GM13976 (cell line): ENCODE results near the gene CNOT4.

Experiments
- DNase-seq: peaks from one replicate; pipeline ENCODE4 v3.0.0; 2012; ENCODE audit warnings: low spot score
- in situ Hi-C: fragments of 300-500 bp; cut with MboI; formaldehyde crosslinking; loops from one replicate; pipeline ENCODE4 v1.12.0; 2022; ENCODE audit warnings: low sequenced_read_pairs, mixed read lengths, inconsistent platforms; ENCODE audit not compliant: unreplicated experiment
- TF ChIP-seq, protein P1 (sequence below): IDR thresholded peaks from 2 replicates; pipeline ENCODE4 v1.5.1; 2012; ENCODE audit warnings: borderline replicate concordance, mild to moderate bottlenecking; ENCODE audit not compliant: insufficient read depth; ENCODE audit errors: extremely low read depth, missing control alignments, control extremely low read depth

Gene CNOT4

DNA sequence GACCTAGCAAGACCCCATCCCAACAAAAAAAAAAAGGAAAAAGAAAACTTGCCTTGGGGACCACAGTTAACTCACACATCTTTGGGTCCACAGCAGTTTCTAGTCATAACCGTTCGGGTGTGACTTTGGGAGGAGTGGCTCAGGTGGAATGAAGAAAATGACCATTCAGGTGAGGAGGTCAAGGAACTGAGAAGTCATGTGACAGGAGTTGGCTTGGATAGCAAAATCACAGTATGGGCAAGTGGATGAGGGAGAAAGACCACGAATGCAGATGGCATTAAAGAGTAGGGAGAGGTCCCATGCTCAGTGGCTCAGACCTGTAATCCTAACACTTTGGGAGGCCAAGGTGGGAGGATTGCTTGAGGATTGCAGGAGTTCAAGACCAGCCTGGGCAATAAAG is 17.1 kb upstream of the CNOT4 start:
- TF ChIP-seq, protein P1, sequence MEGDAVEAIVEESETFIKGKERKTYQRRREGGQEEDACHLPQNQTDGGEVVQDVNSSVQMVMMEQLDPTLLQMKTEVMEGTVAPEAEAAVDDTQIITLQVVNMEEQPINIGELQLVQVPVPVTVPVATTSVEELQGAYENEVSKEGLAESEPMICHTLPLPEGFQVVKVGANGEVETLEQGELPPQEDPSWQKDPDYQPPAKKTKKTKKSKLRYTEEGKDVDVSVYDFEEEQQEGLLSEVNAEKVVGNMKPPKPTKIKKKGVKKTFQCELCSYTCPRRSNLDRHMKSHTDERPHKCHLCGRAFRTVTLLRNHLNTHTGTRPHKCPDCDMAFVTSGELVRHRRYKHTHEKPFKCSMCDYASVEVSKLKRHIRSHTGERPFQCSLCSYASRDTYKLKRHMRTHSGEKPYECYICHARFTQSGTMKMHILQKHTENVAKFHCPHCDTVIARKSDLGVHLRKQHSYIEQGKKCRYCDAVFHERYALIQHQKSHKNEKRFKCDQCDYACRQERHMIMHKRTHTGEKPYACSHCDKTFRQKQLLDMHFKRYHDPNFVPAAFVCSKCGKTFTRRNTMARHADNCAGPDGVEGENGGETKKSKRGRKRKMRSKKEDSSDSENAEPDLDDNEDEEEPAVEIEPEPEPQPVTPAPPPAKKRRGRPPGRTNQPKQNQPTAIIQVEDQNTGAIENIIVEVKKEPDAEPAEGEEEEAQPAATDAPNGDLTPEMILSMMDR, result no peak
- DNase-seq, result no peak
- in situ Hi-C loops, result no loop called here

DNA sequence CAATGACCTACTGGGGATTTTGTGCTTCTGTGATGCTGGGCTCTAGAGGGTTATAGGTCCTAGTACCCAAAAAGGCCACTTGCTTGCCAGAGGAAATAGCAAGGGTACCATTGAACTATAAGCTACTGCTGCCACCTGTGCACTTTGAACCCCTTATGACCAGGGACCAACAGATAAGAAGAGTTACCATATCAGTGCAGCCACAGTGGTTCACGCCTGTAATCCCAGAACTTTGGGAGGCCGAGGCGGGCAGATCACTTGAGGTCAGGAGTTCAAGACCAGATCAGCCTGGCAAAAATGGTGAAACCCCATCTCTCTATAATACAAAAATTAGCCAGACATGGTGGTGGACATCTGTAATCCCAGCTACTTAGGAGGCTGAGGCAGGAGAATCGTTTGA is 15.5 kb upstream of the CNOT4 start:
- in situ Hi-C loops, result no loop called here
- TF ChIP-seq, protein P1, result no peak
- DNase-seq, result no peak

DNA sequence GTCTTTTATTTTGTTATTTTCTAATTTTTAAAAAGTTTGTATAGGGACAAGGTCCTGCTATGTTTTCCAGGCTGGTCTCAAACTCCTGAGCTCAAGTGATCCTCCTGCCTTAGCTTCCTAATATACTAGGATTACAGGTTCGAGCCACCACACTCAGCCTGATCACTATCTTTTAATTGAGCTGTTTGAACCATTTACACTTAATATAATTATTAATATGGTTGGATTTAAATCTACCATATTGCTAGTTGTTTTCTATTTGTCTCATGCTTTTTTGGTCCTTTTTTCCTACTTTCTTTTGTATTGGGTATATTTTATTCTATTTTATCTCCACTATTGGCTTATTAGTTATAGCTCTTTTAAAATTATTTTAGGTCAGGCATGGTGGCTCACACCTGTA is 13.2 kb upstream of the CNOT4 start:
- TF ChIP-seq, protein P1, result no peak
- in situ Hi-C loops, result no loop called here
- no peak for DNase-seq

DNA sequence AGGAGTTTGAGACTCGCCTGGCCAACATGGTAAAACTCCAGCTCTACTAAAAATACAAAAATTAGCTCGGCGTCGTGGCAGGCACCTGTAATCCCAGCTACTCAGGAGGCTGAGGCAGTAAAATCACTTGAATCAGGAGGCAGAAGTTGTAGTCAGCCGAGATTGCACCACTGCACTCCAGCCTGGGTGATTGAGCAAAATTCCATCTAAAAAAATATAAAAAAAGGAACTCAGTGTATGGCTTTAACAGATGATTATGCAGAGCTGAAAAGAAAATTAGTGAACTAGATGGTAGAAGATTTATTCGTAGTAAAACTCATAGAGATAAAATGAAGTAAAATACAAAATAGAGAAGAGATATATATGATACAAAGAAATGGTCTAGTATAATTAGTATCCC is 12.6 kb upstream of the CNOT4 start:
- in situ Hi-C loops, result no loop called here

DNA sequence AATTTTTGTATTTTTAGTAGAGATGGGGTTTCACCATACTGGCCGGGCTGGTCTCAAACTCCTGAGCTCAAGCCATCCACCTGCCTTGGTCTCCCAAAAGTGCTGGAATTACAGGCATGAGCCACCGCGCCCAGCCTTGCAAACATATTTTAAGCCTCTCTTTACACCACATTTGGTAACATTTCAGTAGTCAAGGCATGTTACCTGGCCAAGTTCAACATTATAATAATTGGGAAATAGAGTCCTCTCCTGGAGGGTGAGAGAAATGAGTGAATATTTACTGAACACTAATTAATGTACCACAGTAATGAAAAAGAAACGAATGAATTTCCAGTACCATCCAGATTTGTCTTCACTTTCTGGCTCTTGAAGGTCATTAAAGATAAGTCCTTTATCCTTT is 10.0 kb upstream of the CNOT4 start:
- TF ChIP-seq, protein P1, result no peak
- DNase-seq, result no peak
- in situ Hi-C loops, result no loop called here

More for the DNA sequence above, 12.6 kb upstream of the CNOT4 start:
- DNase-seq, result no peak
- TF ChIP-seq, protein P1, result no peak

DNA sequence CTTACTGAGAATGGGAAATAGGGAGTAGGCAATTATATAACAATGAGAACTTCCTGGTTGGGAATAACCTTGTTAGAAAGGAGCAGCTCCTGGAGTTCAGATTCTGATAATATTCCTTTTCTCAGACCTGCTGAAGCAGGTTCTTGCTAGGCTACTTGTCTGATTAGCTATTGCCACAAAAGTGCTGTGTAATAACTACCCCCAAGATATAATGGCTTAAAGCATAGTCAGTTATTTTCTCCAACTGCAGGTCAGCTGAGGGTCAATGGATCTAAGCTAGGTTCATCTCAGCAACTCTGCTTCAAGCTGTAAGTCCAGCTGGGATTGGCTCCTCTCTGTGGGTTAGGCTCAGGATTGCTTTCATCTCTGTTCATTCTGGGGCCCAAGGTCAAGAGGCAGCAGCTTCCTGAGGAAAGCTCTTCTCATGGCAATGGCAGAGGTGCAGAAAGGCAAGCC is 9.4 kb upstream of the CNOT4 start:
- in situ Hi-C loops, result no loop called here
- DNase-seq, result no peak
- TF ChIP-seq, protein P1, result no peak

DNA sequence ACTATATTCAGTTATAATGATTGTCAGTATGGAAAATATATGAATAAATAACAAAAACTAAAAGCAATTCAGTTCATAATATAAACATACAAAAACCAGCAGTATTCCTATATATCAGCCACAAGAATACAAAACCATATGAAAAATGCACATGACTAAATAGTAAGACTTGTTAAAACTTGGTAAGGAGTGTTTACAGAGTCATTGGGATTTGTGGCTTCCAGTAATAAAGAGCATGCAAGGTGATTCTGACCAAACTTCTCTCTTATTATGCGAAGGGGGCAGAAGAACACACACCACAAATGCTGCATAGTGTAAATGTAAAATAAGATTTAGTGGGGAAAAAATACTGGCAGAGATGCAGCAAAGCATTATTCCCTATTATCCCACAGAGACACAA is 8.8 kb upstream of the CNOT4 start:
- in situ Hi-C loops, result no loop called here
- TF ChIP-seq, protein P1, result no peak
- no peak for DNase-seq
